Psoas muscle (tissue), 8 donors: ENCODE results near the gene NDUFA8. TPM values are rescaled to one million over a fixed set of nuclear protein-coding genes. Genes with fewer than 3 reads are reported as not detected.

Source experiments
- ATAC-seq, 4 donors: fragments of 200-7000 bp; cut with Tn5 transposase; one replicate each; pipeline ENCODE4 v1.9.1; 2020; ENCODE audit warnings: moderate library complexity in 3 of 4, mild to moderate bottlenecking in 2 of 4
- DNase-seq, 2 donors: peaks; one replicate each; pipeline ENCODE4 v3.0.0-alpha.2; 2020
- H3K27ac ChIP-seq: fragments of 200-600 bp; one replicate; pipeline ENCODE4 v1.8.0; 2022
- H3K27me3 ChIP-seq, 3 donors: fragments of 200-600 bp in 1 of 3; one replicate each; pipeline versions ENCODE4 v1.6.1 to v1.8.0; 2013 to 2022; ENCODE audit warnings: low read length in 2 of 3, mild to moderate bottlenecking in 2 of 3, moderate library complexity in 1 of 3; ENCODE audit not compliant: insufficient read depth in 3 of 3
- H3K36me3 ChIP-seq, 2 donors: fragments of 200-600 bp in 1 of 2; one replicate each; pipeline versions ENCODE4 v1.6.1 to v1.8.0; 2013 to 2022; ENCODE audit warnings: low read depth in 1 of 2, mild to moderate bottlenecking in 1 of 2, moderate library complexity in 1 of 2; ENCODE audit not compliant: insufficient read depth in 1 of 2
- H3K4me1 ChIP-seq: fragments of 200-600 bp; one replicate; pipeline ENCODE4 v1.8.0; 2022
- H3K4me3 ChIP-seq: fragments of 200-600 bp; one replicate; pipeline ENCODE4 v1.8.0; 2022; ENCODE audit warnings: mild to moderate bottlenecking
- H3K9me3 ChIP-seq: fragments of 200-600 bp; one replicate; pipeline ENCODE4 v1.8.0; 2022
- WGBS, 3 donors: extraction: QIAGEN DNeasy Blood & Tissue Kit; methylation state at CpG; one replicate each; pipeline versions ENCODE4 v1.1.6 to v1.1.7; 2013; 5-methylcytosine and 5-hydroxymethylcytosine counted together
- intact Hi-C, 2 donors: fragments of 100-400 bp; cut with DNase I; formaldehyde crosslinking; loops; one replicate each; pipeline versions ENCODE4 v1.11.0 to v1.14.2; 2022
- polyA plus RNA-seq, 3 donors: library from polyadenylated mRNA; stranded (reverse); fragments of 200-250 nt; gene quantifications; one replicate each; pipeline ENCODE4 v1.2.3, GENCODE V29; 2013
- total RNA-seq, 4 donors: library from RNA; stranded (reverse); fragmentation: NEBNext Ultra II Directional in 2 of 4; extraction: Animal tissue kit (Norgen Biotek cat#: 25700) in 2 of 4; gene quantifications; one replicate each; pipeline versions ENCODE4 v1.2.1 to v1.2.4, GENCODE V29; 2021 to 2023
- TF ChIP-seq, protein P1 (sequence below): fragments of 200-600 bp; IDR thresholded peaks from one replicate; pipeline ENCODE4 v1.8.0; 2022; ENCODE audit warnings: antibody characterized with exemption
- donor health status: healthy with polysubstance abuse.
- donor health status: DM: no; HTN: no; CAD: no; lungs with moderate emphysema.
- donor health status: Bipolar disorder and iron deficiency.
- donor health status: healthy.
- donor health status: DM: yes; HTN: yes; CAD: no.
- donor health status: DM: no; HTN: no; CAD: no.
- donor health status: DM: no; HTN: no; CAD: no.
- donor health status: DM: yes; HTN: yes; CAD: no.

NDUFA8 gene
- total and polyA plus RNA-seq, 7 donors, result 78.9 to 257 (median 148) TPM

GRCh38 chr9:122110100-122110833, 49.3 kb downstream of the NDUFA8 start:
- H3K4me1 ChIP-seq, result no peaks in the 10 kb centered on the region
- intact Hi-C loops, result no loop called here
- H3K36me3 ChIP-seq, result no peaks in the 10 kb centered on the region
- no peaks in the 10 kb centered on the region for H3K9me3 ChIP-seq
- H3K27me3 ChIP-seq, result no peaks in the 10 kb centered on the region
- DNase-seq (no peak), ATAC-seq (no peak)
- no peak overlapping the region for H3K27ac ChIP-seq
- TF ChIP-seq, protein P1, sequence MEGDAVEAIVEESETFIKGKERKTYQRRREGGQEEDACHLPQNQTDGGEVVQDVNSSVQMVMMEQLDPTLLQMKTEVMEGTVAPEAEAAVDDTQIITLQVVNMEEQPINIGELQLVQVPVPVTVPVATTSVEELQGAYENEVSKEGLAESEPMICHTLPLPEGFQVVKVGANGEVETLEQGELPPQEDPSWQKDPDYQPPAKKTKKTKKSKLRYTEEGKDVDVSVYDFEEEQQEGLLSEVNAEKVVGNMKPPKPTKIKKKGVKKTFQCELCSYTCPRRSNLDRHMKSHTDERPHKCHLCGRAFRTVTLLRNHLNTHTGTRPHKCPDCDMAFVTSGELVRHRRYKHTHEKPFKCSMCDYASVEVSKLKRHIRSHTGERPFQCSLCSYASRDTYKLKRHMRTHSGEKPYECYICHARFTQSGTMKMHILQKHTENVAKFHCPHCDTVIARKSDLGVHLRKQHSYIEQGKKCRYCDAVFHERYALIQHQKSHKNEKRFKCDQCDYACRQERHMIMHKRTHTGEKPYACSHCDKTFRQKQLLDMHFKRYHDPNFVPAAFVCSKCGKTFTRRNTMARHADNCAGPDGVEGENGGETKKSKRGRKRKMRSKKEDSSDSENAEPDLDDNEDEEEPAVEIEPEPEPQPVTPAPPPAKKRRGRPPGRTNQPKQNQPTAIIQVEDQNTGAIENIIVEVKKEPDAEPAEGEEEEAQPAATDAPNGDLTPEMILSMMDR, result no peak
- WGBS, 3 donors, result 53 to 66% (median 55%) methylated on average over 7 of the region's 7 CpGs
- no peak overlapping the region for H3K4me3 ChIP-seq

GRCh38 chr9:122109035-122109813, 50.4 kb downstream of the NDUFA8 start:
- H3K36me3 ChIP-seq, result no peaks in the 10 kb centered on the region
- 80 to 93% (median 86%) methylated on average over 3 of the region's 3 CpGs for WGBS, 3 donors
- no peak overlapping the region for H3K27ac ChIP-seq
- TF ChIP-seq, protein P1, result no peak
- H3K4me1 ChIP-seq, result no peaks in the 10 kb centered on the region
- H3K4me3 ChIP-seq, result no peak overlapping the region
- no peaks in the 10 kb centered on the region for H3K27me3 ChIP-seq
- intact Hi-C loops, result no loop called here
- H3K9me3 ChIP-seq, result no peaks in the 10 kb centered on the region
- ATAC-seq, result no peak
- DNase-seq, result no peak

- no peak for DNase-seq
- ATAC-seq, result peak in 2 of 4 donors; percentile 56
- intact Hi-C loops, result no loop called here
- no peak overlapping the region for H3K27ac ChIP-seq
- no peaks in the 10 kb centered on the region for H3K27me3 ChIP-seq
- no peak overlapping the region for H3K4me3 ChIP-seq
- H3K36me3 ChIP-seq, result no peaks in the 10 kb centered on the region
- no peaks in the 10 kb centered on the region for H3K4me1 ChIP-seq
- 55 to 65% (median 65%) methylated on average over 7 of the region's 7 CpGs for WGBS, 3 donors
- TF ChIP-seq, protein P1, result no peak
- peaks cover 8% of the 10 kb centered on the region for H3K9me3 ChIP-seq
Measured at GRCh38 chr9:122107291-122107805, 52.2 kb downstream of the NDUFA8 start.

- peaks cover 8% of the 10 kb centered on the region for H3K9me3 ChIP-seq
- no peaks in the 10 kb centered on the region for H3K4me1 ChIP-seq
- TF ChIP-seq, protein P1, result no peak
- 45 to 68% (median 64%) methylated on average over 2 of the region's 2 CpGs for WGBS, 3 donors
- no peak for ATAC-seq
- no peak overlapping the region for H3K4me3 ChIP-seq
- intact Hi-C loops, result no loop called here
- no peaks in the 10 kb centered on the region for H3K27me3 ChIP-seq
- H3K27ac ChIP-seq, result no peak overlapping the region
- no peaks in the 10 kb centered on the region for H3K36me3 ChIP-seq
- DNase-seq, result no peak
Measured at GRCh38 chr9:122106576-122106975, 53.0 kb downstream of the NDUFA8 start.
